Measurements from ENCODE around the gene TBC1D10B. TPM values are rescaled to one million over a fixed set of nuclear protein-coding genes. Genes with fewer than 3 reads are reported as not detected.
A peak's percentile ranks its signal among the peaks of the same experiment; 100 is the strongest.

The TBC1D10B gene
- total and polyA plus RNA-seq, 9 of the 15 experiments (the other 6 are each of a cell fraction or from before 2014, with no cell fraction given) = 2.2 to 55.4 (median 17.5) TPM

- intact Hi-C loops (cut with micrococcal nuclease) (loop anchor here (5.0 kb wide), 1 partner anchor 49 kb away; the partner anchor contains the start of gene ZNF771), in situ Hi-C loops (cut with MboI) (loop anchor here (25.0 kb wide), 1 partner anchor 896 kb away; the partner anchor contains the start of genes BOLA2, SLX1B and SULT1A4)
- WGBS (ENCODE audit: insufficient coverage, low coverage, missing lambda C conversion rate) = 83% methylated on average over 8 of the region's 9 CpGs
- ChIA-PET CTCF (ENCODE audit: low intra/inter-chr PET ratio) (interaction anchor here (0.6 kb wide), 1 partner anchor 343 kb away, joined by 4 read pairs; no protein-coding TSS in a partner anchor), POLR2A (interaction anchor here (8.2 kb wide), 1 partner anchor 10 kb away, joined by 77 read pairs; the partner anchor contains the start of gene TBC1D10B)
- peaks cover 63% of the 10 kb centered on the region; the same call in 2 of the 3 replicates for H3K36me3 ChIP-seq (ENCODE audit: control insufficient read depth, insufficient read depth, low read length)
- H3K4me2 ChIP-seq (ENCODE audit: insufficient read depth, low read length) = no peak overlapping the region
- H3K79me2 ChIP-seq (ENCODE audit: control insufficient read depth, insufficient read depth, low read length) = peaks cover 36% of the 10 kb centered on the region
- H3K4me1 ChIP-seq (replicated peaks in 1 of 2; ENCODE audit: control insufficient read depth in 2 of 2, insufficient read depth in 2 of 2, low read length in 2 of 2) = peaks cover 13 to 50% of the 10 kb centered on the region in 2 experiments; a peak in 4 of 5 replicates
- no peaks in the 10 kb centered on the region for H3K9me1 ChIP-seq (ENCODE audit: control insufficient read depth, insufficient read depth, low read length)
- H3K27me3 ChIP-seq (ENCODE audit: control insufficient read depth in 2 of 2, insufficient read depth in 2 of 2, low read length in 2 of 2) = no peaks in the 10 kb centered on the region
- TF ChIP-seq ZBTB33 (CRISPR knock-in tag; IDR thresholded peaks at IDR 0.05) (peak; percentile 1; the same call in 1 of the 2 replicates), ZNF239 (CRISPR knock-in tag; IDR thresholded peaks at IDR 0.05) (no peak)
- H3K9me3 ChIP-seq (replicated peaks; ENCODE audit: control insufficient read depth, insufficient read depth, low read depth, low read length) = no peaks in the 10 kb centered on the region
- H3K27ac ChIP-seq (ENCODE audit: extremely low read depth, low read depth, low read length) = no peak overlapping the region
- no peak for FAIRE-seq
- no peaks in the 10 kb centered on the region for H4K20me1 ChIP-seq (replicated peaks; ENCODE audit: control insufficient read depth, insufficient read depth, low read length)
- no peak for DNase-seq (ENCODE audit: extremely low read depth in 1 of 4, low spot score in 3 of 4)
- H3K9ac ChIP-seq (ENCODE audit: insufficient read depth in 1 of 2, low read depth in 2 of 2, low read length in 2 of 2) = peak overlapping the region in 1 of 2 experiments; percentile 37; a peak in 1 of 4 replicates
- H3K4me3 ChIP-seq = no peak overlapping the region
- no peak for ATAC-seq
- no peak overlapping the region for H2AFZ ChIP-seq (ENCODE audit: low read depth, low read length)
- no TSS peak for BruUV-seq (replicated peaks)
Observed at GRCh38 chr16:30358577-30358936, 11.7 kb downstream of the TBC1D10B start.

All from K562 (cell line).